GM18498 (cell line): ENCODE measurements around the gene SPINT2.
"Not testable (repeated sequence)": the region's sequence is repeated elsewhere in the genome, so short reads cannot be mapped to it uniquely, and the experiment has no call there.

Experiments
- ATAC-seq: cut with Tn5 transposase; IDR thresholded peaks from one replicate; pipeline ENCODE4 v1.9.1; 2021; ENCODE audit warnings: mild to moderate bottlenecking, moderate library complexity; ENCODE audit not compliant: unreplicated experiment

Gene SPINT2

DNA sequence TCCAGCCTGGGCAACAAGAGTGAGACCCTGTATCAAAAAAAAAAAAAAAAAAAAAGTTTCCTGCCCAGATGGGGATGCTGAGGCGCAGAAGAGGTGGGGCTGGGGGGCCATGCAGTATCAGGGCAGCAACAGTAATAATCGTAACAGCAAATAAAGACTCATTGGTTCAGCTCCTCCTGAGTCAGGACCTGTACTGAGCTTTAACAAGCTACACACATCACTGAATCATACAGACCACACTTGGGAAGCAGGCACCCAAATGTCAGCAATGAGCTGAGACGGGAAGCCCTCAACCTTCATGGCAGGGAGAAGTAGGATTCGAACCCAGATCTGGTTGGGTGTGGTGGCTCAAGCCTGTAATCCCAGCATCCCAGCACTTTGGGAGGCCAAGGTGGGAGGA lies 29.8 kb upstream of the SPINT2 start:
- ATAC-seq: no peak

DNA sequence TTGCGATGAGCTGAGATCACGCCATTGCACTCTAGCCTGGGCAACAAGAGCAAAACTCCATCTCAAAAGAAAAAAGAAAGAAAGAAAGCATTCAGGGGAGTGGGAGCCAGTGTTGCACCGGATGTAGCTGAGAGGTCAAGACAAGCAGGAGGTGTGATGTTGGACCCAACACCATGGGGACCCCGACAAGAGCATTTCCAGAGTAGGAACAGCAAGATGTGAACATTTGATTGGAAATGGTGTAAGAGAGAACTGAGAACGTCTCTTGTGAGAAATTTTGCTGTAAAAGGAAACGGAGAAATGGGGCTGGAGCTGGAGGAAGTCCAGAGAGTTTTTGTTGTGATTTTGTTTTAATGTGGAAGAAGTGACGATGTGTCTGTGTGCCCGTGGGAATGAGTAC lies 24.6 kb upstream of the SPINT2 start:
- ATAC-seq: no peak

- ATAC-seq: no peak
Observed at GRCh38 chr19:38243279-38243673, 21.1 kb upstream of the SPINT2 start.

- no peak for ATAC-seq
Observed at GRCh38 chr19:38245826-38246498, 18.4 kb upstream of the SPINT2 start.

DNA sequence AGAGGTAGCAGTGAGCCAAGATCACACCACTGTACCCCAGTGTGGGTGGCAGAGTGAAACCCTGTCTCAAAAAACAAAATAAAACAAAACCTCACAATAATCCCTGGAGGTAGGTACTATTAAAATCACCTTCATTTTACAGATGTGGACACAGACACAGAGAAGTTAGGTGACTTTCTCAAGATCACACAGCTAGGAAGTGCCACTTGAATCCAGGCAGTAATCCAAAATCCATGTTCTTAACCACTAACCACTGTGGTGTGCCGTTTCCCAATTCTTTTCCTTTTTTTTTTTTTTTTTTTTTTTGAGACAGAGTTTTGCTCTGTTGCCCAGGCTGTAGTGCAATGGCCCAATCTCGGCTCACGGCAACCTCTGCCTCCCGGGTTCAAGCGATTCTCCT lies 17.2 kb upstream of the SPINT2 start:
- ATAC-seq: no peak

GRCh38 chr19:38247734-38248268 lies 16.6 kb upstream of the SPINT2 start:
- no peak for ATAC-seq

DNA sequence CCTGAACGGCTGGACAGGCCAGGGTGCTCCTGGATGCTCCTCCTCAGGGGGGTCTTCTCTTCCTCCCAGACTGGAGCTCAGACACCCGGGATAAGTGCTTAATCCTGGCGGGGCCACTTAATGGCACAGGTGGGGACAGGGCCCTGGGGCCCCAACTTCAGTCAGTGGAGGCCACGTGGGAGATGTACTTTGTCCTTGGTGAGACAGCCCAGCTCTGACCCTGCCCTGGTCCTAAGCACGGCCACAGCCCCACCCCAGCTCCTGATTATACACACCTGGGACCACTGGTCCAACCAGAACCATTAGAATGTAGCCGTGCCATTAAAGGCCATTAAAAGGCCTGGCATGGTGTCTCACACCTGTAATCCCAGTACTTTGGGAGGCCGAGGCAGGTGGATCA lies 16.0 kb upstream of the SPINT2 start:
- no peak for ATAC-seq

GRCh38 chr19:38250428-38250820 lies 13.9 kb upstream of the SPINT2 start:
- ATAC-seq: no peak

- ATAC-seq: no peak
Observed at GRCh38 chr19:38250821-38251563, 13.4 kb upstream of the SPINT2 start.

DNA sequence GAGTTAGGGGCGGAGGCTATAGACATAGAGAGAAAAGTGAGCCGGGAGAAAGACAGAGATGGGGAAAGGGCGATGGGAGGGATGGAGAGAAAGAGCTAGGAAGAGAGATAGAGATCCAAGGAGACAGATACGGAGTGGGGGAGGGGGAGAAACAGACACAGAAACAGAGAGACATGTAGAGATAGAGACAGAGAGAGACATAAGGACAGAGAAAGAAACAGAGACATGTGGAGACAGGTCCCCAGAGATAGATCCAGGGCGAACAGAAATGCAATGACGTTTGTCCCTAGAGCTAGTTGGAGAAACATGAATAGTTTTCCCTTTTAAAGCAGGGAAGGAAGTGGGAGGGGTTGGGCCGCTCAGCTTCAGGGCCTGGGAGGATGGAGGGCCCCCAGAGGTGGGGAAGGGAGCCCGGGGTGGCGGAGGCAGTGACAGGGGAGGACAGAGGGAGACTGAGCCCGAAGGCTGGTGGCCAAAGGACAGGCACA lies 12.8 kb upstream of the SPINT2 start:
- no peak for ATAC-seq

- ATAC-seq: no peak
Observed at GRCh38 chr19:38252385-38252784, 12.0 kb upstream of the SPINT2 start.

GRCh38 chr19:38252941-38253691 lies 11.3 kb upstream of the SPINT2 start:
- ATAC-seq: no peak

GRCh38 chr19:38253788-38254187 lies 10.6 kb upstream of the SPINT2 start:
- ATAC-seq: no peak

GRCh38 chr19:38255383-38256014 lies 8.9 kb upstream of the SPINT2 start:
- ATAC-seq: no peak

DNA sequence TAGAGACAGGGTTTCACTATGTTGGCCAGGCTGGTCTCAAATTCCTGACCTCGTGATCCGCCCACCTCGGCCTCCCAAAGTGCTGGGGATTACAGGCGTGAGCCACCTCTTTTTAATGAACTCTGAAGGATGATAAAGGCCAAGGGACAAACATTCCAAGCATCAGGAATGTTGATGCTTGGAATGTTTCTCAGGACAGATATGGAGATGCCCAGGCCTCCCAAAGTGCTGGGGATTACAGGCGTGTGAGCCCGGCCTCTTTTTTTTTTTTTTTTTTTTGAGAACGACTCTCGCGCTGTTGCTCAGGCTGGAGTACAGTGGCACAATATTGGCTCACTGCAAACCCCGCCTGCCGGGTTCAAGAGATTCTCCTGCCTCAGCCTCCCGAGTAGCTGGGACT lies 2.4 kb upstream of the SPINT2 start:
- not testable (repeated sequence) for ATAC-seq

DNA sequence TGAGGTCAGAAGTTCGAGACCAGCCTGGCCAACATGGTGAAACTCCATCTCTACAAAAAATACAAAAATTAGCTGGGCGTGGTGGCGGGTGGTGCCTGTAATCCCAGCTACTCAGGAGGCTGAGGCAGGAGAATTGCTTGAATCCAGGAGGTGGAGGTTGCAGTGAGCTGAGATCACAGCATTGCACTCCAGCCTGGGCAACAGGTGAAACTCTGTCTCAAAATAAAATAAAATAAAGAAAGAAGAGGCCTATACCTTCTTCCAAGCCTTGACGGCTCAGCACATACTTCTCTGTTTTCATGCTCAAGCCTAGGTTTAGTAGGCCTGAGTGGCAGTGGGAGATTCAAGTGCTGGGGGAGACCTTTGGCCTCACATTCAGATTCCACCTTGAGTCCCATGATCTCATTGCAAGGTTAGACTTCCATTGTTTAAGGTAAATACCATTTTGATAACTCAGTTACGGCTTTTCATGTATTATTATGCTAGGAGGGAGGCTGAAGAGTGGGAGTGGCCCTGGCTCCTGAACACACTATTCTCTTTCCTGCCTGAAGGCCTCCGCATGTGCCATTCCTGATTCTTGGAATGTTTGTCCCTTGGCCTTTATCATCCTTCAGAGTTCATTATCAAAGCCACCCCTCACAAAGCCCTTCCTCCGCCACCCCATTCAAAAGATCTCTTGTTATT lies 1.6 kb upstream of the SPINT2 start:
- ATAC-seq: no peak

GRCh38 chr19:38263689-38264485 lies 486 bp upstream of the SPINT2 start:
- ATAC-seq: no peak

- ATAC-seq: no peak
Observed at GRCh38 chr19:38265213-38265861, 964 bp downstream of the SPINT2 start.

GRCh38 chr19:38265921-38266429 lies 1.6 kb downstream of the SPINT2 start:
- ATAC-seq: no peak
